HG02884 (cell line): Measurements from ENCODE around the gene MYH2.
"Not testable (repeated sequence)": the region's sequence is repeated elsewhere in the genome, so short reads cannot be mapped to it uniquely, and the experiment has no call there.

Experiments
- ATAC-seq: cut with Tn5 transposase; IDR thresholded peaks from one replicate; pipeline ENCODE4 v1.9.1; 2021; ENCODE audit warnings: mild to moderate bottlenecking, moderate library complexity; ENCODE audit not compliant: unreplicated experiment

Gene MYH2

DNA sequence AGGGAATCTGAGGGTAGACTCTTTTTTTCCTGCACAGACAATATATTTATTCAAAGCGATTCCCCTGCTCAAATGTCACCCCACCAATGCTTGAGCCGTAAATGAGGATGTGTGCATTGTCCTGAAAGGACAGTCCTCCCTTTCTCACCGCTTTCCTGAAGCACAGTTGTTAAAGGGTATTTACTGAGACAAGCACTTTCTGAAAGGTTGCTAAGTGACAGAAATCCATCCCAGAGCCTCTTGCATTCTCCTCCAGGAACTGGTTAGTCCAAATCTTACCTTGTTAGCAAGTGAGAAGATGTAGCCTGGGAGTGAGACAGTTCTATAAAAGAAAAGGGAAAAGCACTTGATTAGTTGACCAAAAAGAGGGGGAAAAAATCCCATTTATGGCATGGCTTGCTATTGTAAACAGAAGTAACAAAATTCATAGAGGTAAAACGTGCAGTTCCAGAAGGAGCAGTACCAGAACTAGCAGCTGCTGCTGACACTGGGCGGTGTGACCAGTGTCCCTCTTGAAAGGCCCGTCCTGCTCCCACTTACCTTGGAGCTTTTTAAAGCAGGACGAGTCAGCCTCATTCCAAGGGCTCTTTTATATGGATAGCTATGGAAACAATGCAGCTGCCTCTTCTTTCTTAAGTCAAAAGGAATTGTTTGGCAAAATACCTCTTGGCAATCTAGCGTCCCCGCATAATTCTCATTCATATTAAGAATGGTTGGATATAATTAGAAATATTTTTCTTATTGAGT lies at the start of gene MYH2:
MYH2 (minus strand) TSS at position 563 of the 747 bp plus-strand sequence. CDS start 1,738 bp downstream, outside the sequence.
- ATAC-seq: no peak

DNA sequence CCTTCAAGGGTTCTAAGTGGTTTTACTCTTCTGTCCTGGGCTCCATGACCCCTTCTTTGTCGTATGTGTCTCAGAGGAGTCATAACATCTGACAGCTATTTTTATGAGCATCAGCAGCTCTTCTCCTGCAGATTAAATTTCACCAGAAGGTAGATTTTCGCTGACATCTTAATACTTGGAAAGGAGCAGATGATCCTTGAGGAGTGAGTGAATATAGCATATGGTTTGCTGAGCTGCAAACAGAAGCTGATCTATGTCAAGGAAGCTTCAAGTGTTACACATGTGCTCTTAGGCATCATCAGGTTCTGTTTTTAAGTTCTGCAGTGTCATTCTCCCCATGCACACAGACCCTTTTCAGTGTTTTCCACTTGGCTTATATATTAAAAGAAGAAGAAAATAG lies 49.2 kb upstream of the MYH2 start:
- ATAC-seq: no peak

DNA sequence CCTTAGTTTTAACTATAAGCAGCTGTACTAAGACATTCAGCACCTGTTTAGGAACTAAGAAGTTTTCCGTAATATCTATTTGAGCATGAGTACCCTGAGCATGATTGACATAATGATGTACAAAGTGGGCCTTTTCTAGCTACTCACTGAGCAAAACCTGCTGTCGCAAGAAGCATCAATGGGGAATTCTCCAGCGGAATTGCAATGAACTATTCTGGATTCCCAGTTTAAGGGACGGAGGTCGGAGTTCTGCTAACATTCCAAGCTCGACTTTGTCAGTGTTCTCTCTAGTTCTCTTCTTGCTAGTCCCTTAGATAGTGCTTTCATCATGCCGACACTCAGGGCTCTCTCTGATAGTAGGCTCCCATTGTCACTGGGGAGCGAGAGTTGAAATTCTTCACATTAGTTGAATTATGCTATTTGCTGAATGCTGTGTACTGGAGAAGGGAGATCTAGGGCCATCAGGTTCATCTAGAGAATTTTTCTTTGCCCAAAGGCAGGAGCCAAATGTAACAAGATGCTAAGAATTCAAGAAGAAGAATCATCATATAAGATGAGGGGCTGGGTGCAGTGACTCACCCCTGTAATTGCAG lies 40.2 kb upstream of the MYH2 start:
- no peak for ATAC-seq

DNA sequence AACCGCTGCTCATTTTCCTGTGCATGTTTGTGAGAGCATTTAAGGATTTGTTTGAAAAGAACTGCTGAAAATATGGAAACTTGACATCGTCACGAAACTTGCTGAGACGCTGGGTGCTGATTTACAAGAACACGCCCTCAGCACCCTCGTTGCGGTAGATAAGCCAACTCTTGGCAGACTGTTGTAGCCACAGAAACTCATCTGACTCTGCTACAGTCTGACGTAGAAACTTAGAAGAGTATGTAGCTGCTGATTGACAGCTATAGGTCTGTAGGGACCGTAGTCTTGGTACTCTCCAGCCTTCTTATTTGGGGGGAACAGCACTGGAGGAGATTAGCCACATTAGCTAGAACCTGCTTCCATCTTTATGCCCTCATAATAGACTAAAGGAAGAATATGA lies 36.1 kb upstream of the MYH2 start:
- no peak for ATAC-seq

DNA sequence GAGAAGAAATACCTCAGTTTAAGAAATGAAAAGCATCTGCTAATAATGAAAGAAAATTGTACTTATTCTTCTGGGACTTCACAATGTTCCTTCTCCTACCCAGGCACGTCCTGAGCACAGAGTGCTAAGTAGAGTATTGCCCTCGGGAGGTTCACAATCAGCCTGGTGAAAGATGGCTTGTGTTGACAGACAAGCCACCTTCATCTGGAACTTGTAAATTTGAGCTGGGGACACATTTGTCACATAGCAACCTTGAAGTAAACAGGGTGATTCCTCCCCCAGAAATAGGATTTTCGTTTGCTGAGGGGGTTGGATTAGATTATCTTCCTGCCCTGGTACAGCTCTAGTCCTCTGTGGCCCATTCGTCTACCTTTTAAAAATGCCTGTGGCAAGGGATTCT lies 34.4 kb upstream of the MYH2 start:
- ATAC-seq: no peak

DNA sequence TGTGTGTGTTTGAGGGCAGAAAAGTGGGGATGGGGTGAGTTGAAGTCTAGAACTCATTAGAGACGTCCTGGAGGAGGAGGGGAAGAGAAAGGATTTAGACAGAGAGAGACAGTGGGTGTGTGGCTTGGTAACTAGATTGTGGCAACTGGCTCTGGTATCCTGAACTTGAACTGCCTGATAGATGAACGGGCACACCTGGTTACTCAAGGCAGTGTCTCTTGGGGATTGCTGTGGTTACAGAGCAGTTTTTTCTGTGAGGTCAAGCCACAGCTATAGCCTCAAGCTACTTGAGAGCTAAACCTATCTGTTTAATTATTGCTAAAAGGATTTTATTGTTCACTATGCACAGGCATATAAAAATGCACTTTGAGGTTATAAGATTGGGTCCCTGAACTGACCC lies 29.8 kb upstream of the MYH2 start:
- no peak for ATAC-seq

DNA sequence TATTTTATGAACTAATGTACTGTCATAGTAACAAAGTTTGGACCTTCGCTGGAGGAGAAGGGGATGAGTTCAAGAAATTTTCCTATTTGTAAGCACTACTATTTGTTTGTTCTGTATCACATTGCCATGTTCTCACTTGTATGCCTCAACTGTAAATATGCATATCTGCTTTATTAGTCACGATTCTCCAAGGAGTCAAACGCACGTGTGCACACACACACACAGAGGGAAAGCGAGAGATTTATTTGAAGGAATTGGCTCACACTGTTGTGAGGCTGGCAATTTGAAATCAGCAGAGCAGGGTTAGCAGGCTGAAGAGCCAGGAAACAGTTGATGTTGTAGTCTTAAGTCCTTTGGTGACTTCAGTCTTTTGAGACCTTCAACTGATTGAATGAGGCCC lies 24.9 kb upstream of the MYH2 start:
- no peak for ATAC-seq

DNA sequence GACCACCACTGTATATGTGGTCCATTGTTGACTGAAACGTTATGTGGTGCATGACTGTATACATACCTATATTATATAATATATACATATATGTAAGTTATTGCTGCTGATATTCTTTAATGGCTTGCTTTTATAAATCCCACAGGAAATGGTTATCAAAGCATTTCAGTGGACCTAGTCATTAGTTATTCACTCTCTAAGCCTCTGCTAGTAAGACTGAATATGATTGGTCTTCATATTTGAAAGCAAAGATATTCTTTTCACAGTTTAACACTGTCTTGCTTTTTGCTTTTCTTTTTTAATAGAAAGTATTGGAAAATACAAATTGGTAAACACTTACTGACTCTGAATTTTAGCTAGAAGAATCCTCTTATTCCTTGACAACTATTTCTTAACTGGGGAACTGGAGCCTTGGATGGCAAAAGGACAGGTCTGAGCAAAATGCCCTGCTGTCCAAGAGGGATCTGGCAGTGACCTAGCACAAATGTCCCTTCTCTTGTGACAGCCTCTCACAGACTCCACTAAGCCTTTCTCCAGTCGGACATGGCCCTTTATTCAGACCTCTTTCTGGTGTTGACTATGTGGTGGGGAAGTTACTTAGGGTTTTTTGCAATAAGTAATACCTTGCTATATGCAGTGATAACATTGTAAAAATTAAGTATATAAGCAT lies 14.7 kb upstream of the MYH2 start:
- ATAC-seq: no peak

DNA sequence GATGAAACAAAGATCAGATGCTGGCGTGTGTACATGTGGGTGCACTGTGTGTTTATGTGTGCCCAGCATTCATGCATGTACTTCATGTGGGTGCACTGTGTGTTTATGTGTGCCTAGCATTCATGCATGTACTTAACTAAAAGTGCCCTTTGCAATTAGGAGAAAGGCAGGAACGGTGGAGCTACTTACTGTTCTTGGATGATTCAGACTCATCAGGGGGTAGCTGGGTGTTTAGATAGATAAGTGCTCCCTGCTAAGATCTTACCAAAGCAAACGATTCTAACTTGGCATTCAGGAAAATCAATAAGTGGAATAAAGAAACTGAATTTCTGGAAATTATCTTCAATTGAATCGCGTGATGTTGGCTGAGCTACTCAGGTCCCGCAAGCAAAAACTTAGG lies 8.6 kb upstream of the MYH2 start:
- no peak for ATAC-seq

DNA sequence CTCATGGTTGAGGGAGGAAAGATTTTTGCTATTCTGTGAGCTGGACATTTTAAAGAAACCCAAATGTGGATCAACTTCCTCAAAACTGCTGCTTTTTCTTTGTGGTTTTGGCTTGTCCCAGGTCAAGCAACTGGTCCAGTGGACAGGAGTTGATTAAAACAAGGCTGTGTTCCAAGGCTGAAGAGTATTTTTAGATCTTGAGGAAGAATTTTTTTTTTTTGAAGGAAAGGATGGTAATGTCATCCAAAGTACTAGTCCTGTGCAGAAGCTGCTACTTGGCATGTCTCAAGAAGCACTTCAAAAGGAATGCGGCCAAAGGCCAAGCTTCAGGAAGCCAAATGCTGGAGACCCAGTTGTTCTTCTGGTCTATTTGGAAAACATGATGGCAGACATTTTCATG lies 8.0 kb upstream of the MYH2 start:
- no peak for ATAC-seq

DNA sequence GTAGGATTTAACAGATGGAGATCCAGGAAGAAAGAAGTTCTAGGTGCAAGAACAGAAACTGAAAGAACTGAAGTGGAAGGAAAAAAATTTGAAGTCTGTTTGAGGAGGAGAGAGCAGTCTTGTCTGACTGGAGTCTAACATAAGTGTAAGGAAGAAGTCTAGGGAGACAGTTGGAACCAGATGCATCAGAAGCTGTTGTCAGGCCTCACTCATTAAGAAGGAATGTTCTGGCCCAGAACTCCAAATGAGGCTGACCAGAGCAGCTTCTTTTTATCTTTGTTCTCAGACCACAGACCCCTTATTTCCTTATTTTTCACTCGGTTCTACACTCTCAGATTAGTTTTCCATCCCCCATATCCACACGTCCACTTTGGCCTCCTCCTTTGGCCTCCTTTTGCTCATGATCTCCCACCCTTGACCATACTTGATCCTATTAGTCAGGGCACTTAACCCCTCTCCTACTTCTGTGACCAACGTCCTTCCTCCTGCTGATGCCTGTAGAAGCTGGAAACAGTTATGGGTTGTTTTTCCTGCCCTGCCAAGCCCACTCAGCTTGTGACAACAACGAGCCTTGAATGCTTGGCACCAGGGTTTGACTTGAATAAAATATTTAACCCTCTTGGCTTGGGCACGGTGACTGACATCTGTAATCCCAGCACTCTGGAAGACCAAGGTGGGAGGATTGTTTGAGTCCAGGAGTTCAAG lies 7.0 kb upstream of the MYH2 start:
- no peak for ATAC-seq

DNA sequence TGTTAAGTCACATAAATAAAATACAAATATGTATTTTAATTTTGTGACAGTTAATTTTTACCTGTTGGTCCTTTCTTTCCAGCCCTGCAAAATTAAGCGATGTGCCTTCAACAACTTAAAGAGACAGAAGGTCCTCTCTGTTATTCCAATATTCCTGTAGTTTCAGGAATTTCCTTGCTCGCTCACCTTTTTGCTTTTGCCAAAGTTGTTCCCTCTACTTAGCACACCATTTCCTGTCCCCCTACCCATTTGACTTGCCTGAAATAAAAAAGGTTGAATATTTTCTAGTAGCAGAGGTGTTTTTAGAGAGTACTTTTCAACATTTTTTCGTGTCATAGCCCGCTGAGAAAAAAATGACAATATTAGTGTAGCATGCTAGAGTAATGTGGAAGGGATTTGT lies 556 bp upstream of the MYH2 start:
- ATAC-seq: no peak

DNA sequence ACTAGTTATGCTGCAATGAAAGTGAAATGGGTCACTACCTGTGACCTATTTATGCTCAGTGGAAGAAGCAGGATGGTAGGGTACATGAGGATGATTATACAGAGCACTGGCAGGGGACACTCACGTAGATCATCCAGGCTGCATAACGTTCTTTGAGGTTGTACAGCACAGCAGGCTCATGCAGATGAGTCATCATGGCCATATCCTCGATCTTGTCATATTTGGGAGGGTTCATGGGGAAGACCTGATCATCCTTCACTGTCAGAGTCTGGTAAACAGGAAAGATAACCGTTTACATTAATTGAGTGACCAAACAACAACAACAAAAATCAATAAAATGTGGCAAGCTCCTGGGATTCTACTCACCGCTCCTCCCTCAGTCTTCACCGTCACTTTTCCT lies 2.1 kb downstream of the MYH2 start:
- ATAC-seq: no peak

DNA sequence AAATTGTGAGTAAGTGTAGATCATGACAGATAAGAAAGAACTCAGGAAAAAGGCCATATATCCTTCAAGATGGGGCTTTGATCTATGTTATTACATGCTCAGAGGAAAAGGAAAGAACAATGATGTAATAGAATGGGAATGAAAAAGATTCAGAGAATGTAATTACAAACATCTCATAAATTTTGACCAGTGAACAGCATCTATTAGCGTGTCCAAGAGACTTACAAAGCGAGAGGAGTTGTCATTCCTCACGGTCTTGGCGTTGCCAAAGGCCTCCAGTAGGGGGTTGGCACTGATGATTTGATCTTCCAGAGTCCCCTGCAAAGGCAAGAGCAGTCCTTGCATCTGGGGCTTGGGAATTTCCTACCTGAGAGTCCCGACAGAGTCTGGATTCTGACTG lies 6.0 kb downstream of the MYH2 start:
- ATAC-seq: not testable (repeated sequence)

DNA sequence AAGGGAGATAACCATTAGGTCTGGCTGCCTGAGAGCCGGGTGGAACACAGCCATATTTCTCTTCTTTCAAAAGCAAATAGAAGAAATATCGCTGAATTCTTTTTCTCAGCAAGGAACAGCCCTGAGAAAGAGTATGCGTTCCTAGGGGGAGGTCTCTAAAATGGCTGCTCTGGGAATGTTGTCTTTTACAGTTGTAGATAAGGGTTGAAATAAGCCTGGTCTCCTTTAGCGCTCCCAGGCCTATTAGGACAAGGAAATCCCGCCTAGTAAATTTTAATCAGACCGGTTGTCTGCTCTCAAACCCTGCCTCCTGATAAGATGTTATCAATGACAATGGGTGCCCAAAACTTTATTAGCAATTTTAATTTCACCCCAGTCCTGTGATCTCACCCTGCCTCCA lies 8.3 kb downstream of the MYH2 start:
- ATAC-seq: not testable (repeated sequence)

DNA sequence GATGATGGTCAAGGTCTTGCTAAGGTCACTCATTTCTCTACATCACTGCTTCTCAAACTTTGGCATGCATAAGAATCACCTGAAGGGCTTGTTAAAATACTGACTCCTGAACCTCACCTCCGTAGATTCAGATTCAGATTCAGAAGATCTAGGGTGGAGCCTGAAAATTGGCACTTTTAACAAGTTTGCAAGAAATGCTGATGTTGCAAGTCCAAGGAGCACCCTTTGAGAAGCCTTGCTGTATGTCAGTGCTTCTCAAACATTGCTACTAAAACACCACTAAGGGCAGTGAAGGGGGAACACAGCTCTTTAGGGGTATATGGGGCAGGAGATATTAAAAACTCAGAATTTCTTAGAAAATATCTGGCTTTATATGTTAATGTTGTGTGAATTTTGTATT lies 17.4 kb downstream of the MYH2 start:
- ATAC-seq: no peak

DNA sequence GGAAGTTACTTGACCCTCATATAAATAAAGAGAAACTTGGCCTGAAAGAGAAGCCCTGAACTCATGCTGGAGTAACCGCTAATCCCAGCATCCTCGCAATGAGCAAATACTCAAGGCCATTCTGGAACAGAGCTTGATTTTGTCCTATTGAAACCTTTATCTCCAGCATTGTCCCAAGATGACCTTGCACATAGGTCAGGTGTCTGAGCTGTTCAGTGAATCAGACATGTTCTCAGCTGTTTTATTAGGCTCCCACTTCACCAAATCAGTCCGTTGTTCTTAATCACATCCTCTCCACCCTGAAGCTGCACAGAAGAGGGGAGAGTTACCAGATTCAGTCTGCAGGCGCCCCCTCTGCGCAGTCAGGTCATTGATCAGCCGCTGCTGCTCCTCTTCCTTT lies 22.0 kb downstream of the MYH2 start:
- ATAC-seq: no peak

DNA sequence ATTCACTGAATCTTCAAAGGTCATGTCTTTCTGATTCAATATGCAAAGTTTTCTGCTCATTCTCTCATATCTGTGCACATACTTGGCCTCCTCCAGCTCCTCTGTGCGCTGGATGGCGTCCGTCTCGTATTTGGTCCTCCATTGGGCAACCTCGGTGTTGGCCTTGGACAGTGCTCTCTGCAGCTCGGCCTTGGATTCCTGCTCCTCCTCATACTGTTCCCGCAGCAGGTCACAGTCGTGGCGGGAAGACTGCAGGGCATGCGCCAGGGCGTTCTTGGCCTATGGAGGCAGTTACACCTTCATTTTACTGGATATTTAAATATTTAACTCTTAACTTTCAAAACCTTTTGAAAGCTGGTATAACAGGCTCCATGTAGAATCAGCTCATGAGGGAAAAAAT lies 22.9 kb downstream of the MYH2 start:
- no peak for ATAC-seq

DNA sequence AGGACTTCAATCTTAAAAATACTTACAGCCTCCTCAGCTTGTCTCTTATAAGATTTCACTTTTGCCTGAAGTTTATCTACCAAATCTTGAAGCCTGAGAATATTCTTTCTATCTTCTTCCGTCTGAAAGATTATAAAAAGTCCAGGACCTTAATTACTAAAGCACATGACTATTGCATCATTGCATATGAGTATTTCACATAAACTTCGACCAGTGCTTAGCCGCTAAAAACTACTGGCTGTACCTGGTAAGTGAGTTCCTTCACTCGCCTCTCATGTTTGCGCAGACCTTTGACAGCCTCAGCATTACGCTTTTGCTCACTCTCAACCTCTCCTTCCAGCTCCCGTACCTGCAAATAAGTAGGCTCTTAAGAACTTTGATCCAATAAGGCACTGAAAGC lies 26.4 kb downstream of the MYH2 start:
- ATAC-seq: no peak

DNA sequence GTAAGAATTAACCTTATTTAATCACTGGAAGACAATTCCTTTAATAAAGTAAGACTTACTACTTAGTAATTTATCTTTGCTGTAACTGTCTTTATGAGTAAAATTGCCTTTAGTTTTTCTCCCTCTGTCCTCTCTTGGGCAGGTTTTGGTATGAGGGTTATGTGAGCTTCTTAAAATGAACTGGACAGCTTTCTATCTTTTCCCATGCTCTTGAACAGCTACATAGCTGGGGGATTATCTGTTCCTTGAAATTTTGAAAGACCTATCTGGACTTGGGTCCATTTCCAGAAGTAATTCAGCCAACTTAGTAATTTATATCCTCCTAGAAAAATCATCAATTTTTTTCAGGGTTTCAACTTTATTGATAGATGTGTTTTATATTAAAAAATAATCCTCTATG lies 27.5 kb downstream of the MYH2 start:
- ATAC-seq: no peak

DNA sequence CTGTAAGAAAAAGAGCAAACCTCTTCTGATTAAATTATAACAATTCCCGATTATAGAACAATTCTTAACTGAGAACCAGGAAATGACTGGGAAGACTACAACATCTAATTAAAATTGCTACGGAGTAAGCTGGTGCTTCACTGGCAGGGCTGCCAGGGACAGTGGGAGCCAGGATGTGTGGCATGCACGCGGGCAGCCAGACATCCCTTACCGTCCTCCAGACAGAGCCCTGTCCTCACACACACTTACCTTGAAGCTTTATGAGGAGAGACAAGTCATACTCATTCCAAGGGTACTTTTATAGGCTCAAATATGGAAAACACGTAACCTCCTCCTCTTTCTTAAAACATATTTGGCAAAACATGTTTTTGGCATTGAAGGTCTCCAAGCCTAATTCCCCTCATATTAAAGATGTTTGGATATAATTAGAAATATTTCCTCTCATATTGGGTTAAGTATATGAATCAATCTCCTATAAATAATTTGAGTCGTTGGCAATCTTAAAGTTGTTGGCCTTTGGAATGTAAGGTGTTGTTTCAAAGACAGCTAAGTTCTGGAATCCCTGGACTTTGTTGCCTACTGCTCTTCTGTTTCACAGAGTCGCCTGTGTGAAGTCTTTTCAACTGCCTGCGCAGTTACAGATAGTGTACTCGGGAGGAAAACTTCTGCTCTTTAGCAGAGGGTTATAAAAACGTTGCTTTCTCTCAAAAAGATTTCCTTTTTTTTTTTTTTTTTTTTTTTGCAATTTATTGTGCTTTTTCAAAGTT lies 31.0 kb downstream of the MYH2 start, which contains the start of gene MYH1:
MYH1 (minus strand) TSS at position 272 of the 767 bp plus-strand sequence. CDS start 1,900 bp downstream, outside the sequence.
- no peak for ATAC-seq
